A549 (cell line): ENCODE data around the gene SLIT1. TPM values are rescaled to one million over a fixed set of nuclear protein-coding genes. Genes with fewer than 3 reads are reported as not detected.

Experiments used
- ATAC-seq, 2 experiments: fragments of 200-7000 bp in 1 of 2; fragments of >200 bp in 1 of 2; cut with Nextera tagmentation in 1 of 2; cut with Tn5 transposase in 1 of 2; 3 replicates each; pipeline versions ENCODE4 v1.8.0 to v1.9.1; 2018 to 2020; ENCODE audit warnings: mild to moderate bottlenecking in 1 of 2, moderate library complexity in 1 of 2
- CTCF ChIA-PET: fragments of 300-600 bp; sonication (Branson Sonifier 250); formaldehyde crosslinking; extraction: SDS; loops from one replicate; lab custom pipeline; 2021; ENCODE audit warnings: antibody characterized with exemption, inconsistent platforms; lab: Yijun Ruan, JAX
- POLR2A ChIA-PET: fragments of 350-600 bp; formaldehyde crosslinking; extraction: SDS; loops from one replicate; lab custom pipeline; 2021; ENCODE audit warnings: antibody characterized with exemption, inconsistent platforms; lab: Yijun Ruan, JAX
- DNase-seq, 2 experiments: peaks; one replicate each; pipeline versions ENCODE4 v3.0.0 to v3.0.0-alpha.2; 2011 to 2016; ENCODE audit warnings: low read depth in 1 of 2, low spot score in 1 of 2
- FAIRE-seq: peaks from 2 replicates; lab custom pipeline; 2011; peaks lifted over from hg19 to GRCh38; lab: Jason Lieb, UNC
- H3K27ac ChIP-seq, 2 experiments: fragments of >200 bp; sonication (Bioruptor Twin); formaldehyde crosslinking; 3 replicates each; pipeline ENCODE4 v1.5.1; 2016 to 2017
- H3K4me1 ChIP-seq: fragments of >200 bp; sonication (Bioruptor Twin); formaldehyde crosslinking; 3 replicates; pipeline ENCODE4 v1.6.1; 2016
- H3K4me2 ChIP-seq: fragments of >200 bp; sonication (Bioruptor Twin); formaldehyde crosslinking; 3 replicates; pipeline ENCODE4 v1.6.1; 2016
- H3K4me3 ChIP-seq: fragments of >200 bp; sonication (Bioruptor Twin); formaldehyde crosslinking; 3 replicates; pipeline ENCODE4 v1.5.1; 2016
- H3K9me3 ChIP-seq: fragments of >200 bp; sonication (Bioruptor Twin); formaldehyde crosslinking; 3 replicates; pipeline ENCODE4 v1.6.1; 2016
- BHLHE40 ChIP-seq: IDR thresholded peaks from 2 replicates; pipeline ENCODE4 v1.6.1; 2012; ENCODE audit warnings: low read depth, low read length, inconsistent platforms
- CBX8 ChIP-seq: fragments of 200-600 bp; sonication (generic); IDR thresholded peaks from 2 replicates; pipeline ENCODE4 v1.6.1; 2016
- CEBPB ChIP-seq, 2 experiments: fragments of >200 bp in 1 of 2; sonication (Bioruptor Twin) in 1 of 2; formaldehyde crosslinking in 1 of 2; IDR thresholded peaks; 2 replicates each; pipeline ENCODE4 v1.6.1; 2012 to 2016
- CHD2 ChIP-seq: fragments of 150-350 bp; IDR thresholded peaks from 2 replicates; pipeline ENCODE4 v1.6.1; 2014; ENCODE audit warnings: low read length; ENCODE audit not compliant: partially characterized antibody
- CHD4 ChIP-seq: fragments of 200-600 bp; sonication (generic); IDR thresholded peaks from 2 replicates; pipeline ENCODE4 v1.6.1; 2016; ENCODE audit warnings: antibody characterized with exemption, mild to moderate bottlenecking, borderline replicate concordance
- E2F6 ChIP-seq: IDR thresholded peaks from 2 replicates; pipeline ENCODE4 v1.6.1; 2012; ENCODE audit warnings: low read depth, borderline replicate concordance
- EHF ChIP-seq: fragments of 250-450 bp; sonication (Bioruptor Pico); IDR thresholded peaks from 2 replicates; pipeline ENCODE4 v1.5.0; 2020; ENCODE audit warnings: mild to moderate bottlenecking
- EHMT2 ChIP-seq: fragments of 200-600 bp; sonication (generic); IDR thresholded peaks from 2 replicates; pipeline ENCODE4 v1.6.1; 2016; ENCODE audit warnings: antibody characterized with exemption, low read depth, mild to moderate bottlenecking, moderate library complexity
- EP300 ChIP-seq, 2 experiments: fragments of >200 bp; sonication (Bioruptor Twin); formaldehyde crosslinking; IDR thresholded peaks; 2 replicates in 1 of 2; 3 replicates in 1 of 2; pipeline ENCODE4 v1.6.1; 2016 to 2017
- ESRRA ChIP-seq: fragments of 150-350 bp; IDR thresholded peaks from 2 replicates; pipeline ENCODE4 v1.6.1; 2014; ENCODE audit warnings: mild to moderate bottlenecking, low read length, borderline replicate concordance
- FOSL2 ChIP-seq, 2 experiments: fragments of 450-650 bp in 1 of 2; fragments of >200 bp in 1 of 2; sonication (Bioruptor Twin) in 1 of 2; formaldehyde crosslinking; IDR thresholded peaks; 2 replicates each; pipeline versions ENCODE4 v1.5.0 to v1.6.1; 2016 to 2020; ENCODE audit warnings: mild to moderate bottlenecking in 1 of 2, moderate library complexity in 1 of 2
- GATA3 ChIP-seq: IDR thresholded peaks from 2 replicates; pipeline ENCODE4 v1.6.1; 2012; ENCODE audit warnings: borderline replicate concordance
- HOXA7 ChIP-seq: fragments of 250-450 bp; sonication (Bioruptor Pico); IDR thresholded peaks from 2 replicates; pipeline ENCODE4 v1.5.0; 2020; ENCODE audit warnings: mild to moderate bottlenecking, moderate library complexity
- HOXB5 ChIP-seq: fragments of 250-450 bp; sonication (Bioruptor Pico); IDR thresholded peaks from 2 replicates; pipeline ENCODE4 v1.5.0; 2020; ENCODE audit warnings: mild to moderate bottlenecking, moderate library complexity
- JUN ChIP-seq, 2 experiments: fragments of >200 bp; sonication (Bioruptor Twin); formaldehyde crosslinking; IDR thresholded peaks; 2 replicates in 1 of 2; 3 replicates in 1 of 2; pipeline ENCODE4 v1.6.1; 2016 to 2017
- JUNB ChIP-seq: fragments of >200 bp; sonication (Bioruptor Twin); formaldehyde crosslinking; IDR thresholded peaks from 2 replicates; pipeline ENCODE4 v1.6.1; 2016
- MAFK ChIP-seq: fragments of 450-650 bp; IDR thresholded peaks from 2 replicates; pipeline ENCODE4 v1.6.1; 2014; ENCODE audit not compliant: partially characterized antibody
- MAZ ChIP-seq: fragments of 150-350 bp; IDR thresholded peaks from 2 replicates; pipeline ENCODE4 v1.6.1; 2014; ENCODE audit warnings: antibody characterized with exemption, low read depth, low read length, borderline replicate concordance
- NFE2L2 ChIP-seq: fragments of 150-350 bp; conservative IDR thresholded peaks from 2 replicates; pipeline ENCODE4 v1.6.1; 2014; ENCODE audit warnings: low read length
- PBX3 ChIP-seq: IDR thresholded peaks from 2 replicates; pipeline ENCODE4 v1.6.1; 2012
- PHF8 ChIP-seq: fragments of 200-600 bp; sonication (generic); IDR thresholded peaks from 2 replicates; pipeline ENCODE4 v1.6.1; 2016; ENCODE audit warnings: low read depth, mild to moderate bottlenecking, antibody characterized with exemption, moderate library complexity, borderline replicate concordance
- POLR2AphosphoS2 ChIP-seq: conservative IDR thresholded peaks from 2 replicates; pipeline ENCODE4 v1.6.1; 2012; ENCODE audit warnings: low read length, improper control_type of control experiment, inconsistent platforms
- RAD21 ChIP-seq, 2 experiments: fragments of >200 bp in 1 of 2; sonication (Bioruptor Twin) in 1 of 2; formaldehyde crosslinking in 1 of 2; IDR thresholded peaks in 1 of 2; conservative IDR thresholded peaks in 1 of 2; 2 replicates in 1 of 2; 3 replicates in 1 of 2; pipeline ENCODE4 v1.6.1; 2012 to 2018; ENCODE audit warnings: inconsistent platforms in 1 of 2
- SMC3 ChIP-seq: fragments of >200 bp; sonication (Bioruptor Twin); formaldehyde crosslinking; IDR thresholded peaks from 3 replicates; pipeline ENCODE4 v1.6.1; 2018; ENCODE audit warnings: inconsistent platforms
- TFCP2L1 ChIP-seq: fragments of 250-450 bp; sonication (Bioruptor Pico); IDR thresholded peaks from 2 replicates; pipeline ENCODE4 v1.5.0; 2021; ENCODE audit warnings: mild to moderate bottlenecking
- ZC3H11A ChIP-seq: fragments of 450-650 bp; IDR thresholded peaks from 2 replicates; pipeline ENCODE4 v1.6.1; 2014; ENCODE audit warnings: antibody characterized with exemption, mild to moderate bottlenecking
- ZNF302 ChIP-seq: fragments of 250-450 bp; sonication (Bioruptor Pico); IDR thresholded peaks from 2 replicates; pipeline ENCODE4 v1.9.0; 2021; ENCODE audit warnings: inconsistent platforms, mild to moderate bottlenecking, moderate library complexity
- ZSCAN20 ChIP-seq: fragments of 250-450 bp; sonication (Bioruptor Pico); IDR thresholded peaks from 2 replicates; pipeline ENCODE4 v1.8.0; 2022; ENCODE audit warnings: mild to moderate bottlenecking, moderate library complexity
- WGBS: methylation state at CpG from one replicate; pipeline ENCODE4 v1.1.6; 2017; ENCODE audit errors: missing lambda C conversion rate; 5-methylcytosine and 5-hydroxymethylcytosine counted together
- polyA plus RNA-seq, 4 experiments: library from polyadenylated mRNA; depleted of rRNA in 3 of 4; stranded (reverse); fragments of >200 nt; fragmentation: RNase III in 1 of 4; extraction: RNeasy Plus Mini Kit Qiagen cat#74134 plus additional on column Dnase treatment in 1 of 4; gene quantifications; 2 replicates in 3 of 4; 3 replicates in 1 of 4; pipeline ENCODE4 v1.2.3, GENCODE V29; 2011 to 2017
- TF ChIP-seq, protein P1 (sequence below): fragments of 250-450 bp; sonication (Bioruptor Pico); IDR thresholded peaks from 2 replicates; pipeline ENCODE4 v1.5.0; 2021; ENCODE audit warnings: mild to moderate bottlenecking, moderate library complexity, borderline replicate concordance
- TF ChIP-seq, protein P2 (sequence below): fragments of 150-350 bp; IDR thresholded peaks from 2 replicates; pipeline ENCODE4 v1.6.1; 2014; ENCODE audit warnings: low read depth, mild to moderate bottlenecking, low read length

The SLIT1 gene
- polyA plus RNA-seq, 2 of the 4 experiments (the other 2 are of a cell fraction): 0.05 to 0.09 TPM

DNA sequence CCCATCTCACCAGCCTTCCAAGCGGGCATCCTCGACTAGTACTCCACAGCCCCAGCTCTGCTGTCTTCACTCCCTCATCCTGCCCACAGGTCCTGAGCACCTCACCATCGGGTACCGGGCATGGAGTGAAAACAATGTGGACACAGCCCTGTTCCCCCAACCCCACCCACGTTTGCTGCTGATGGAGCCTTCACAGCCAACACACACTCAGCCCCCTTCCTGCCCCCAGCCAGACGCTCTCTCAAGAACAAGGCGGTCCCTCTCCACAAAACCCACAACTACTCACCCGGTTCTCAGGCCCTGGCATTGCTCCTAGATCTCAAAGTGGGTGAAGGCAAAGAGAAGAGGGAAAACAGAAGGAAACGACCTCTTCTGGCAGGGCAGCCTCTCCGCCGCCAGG lies 56.1 kb downstream of the SLIT1 start:
- no peak for TF ChIP-seq EHMT2
- TF ChIP-seq GATA3: no peak
- no peak for TF ChIP-seq SMC3
- TF ChIP-seq ZC3H11A: no peak
- TF ChIP-seq FOSL2 (IDR thresholded peaks at IDR 0.05): no peak
- TF ChIP-seq FOSL2 (CRISPR knock-in tag; IDR thresholded peaks at IDR 0.05): no peak
- no peak for TF ChIP-seq CHD2
- TF ChIP-seq, protein P1, sequence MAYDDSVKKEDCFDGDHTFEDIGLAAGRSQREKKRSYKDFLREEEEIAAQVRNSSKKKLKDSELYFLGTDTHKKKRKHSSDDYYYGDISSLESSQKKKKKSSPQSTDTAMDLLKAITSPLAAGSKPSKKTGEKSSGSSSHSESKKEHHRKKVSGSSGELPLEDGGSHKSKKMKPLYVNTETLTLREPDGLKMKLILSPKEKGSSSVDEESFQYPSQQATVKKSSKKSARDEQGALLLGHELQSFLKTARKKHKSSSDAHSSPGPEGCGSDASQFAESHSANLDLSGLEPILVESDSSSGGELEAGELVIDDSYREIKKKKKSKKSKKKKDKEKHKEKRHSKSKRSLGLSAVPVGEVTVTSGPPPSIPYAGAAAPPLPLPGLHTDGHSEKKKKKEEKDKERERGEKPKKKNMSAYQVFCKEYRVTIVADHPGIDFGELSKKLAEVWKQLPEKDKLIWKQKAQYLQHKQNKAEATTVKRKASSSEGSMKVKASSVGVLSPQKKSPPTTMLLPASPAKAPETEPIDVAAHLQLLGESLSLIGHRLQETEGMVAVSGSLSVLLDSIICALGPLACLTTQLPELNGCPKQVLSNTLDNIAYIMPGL: no peak
- no peak for TF ChIP-seq EHF (CRISPR knock-in tag)
- no peak for TF ChIP-seq TFCP2L1 (CRISPR knock-in tag)
- TF ChIP-seq E2F6: no peak
- TF ChIP-seq MAFK: no peak
- TF ChIP-seq HOXB5 (CRISPR knock-in tag): no peak
- TF ChIP-seq ESRRA: no peak
- no peak for TF ChIP-seq RAD21 (conservative IDR thresholded peaks at IDR 0.05 in 1 of 2, IDR thresholded peaks at IDR 0.05 in 1 of 2)
- no peak for TF ChIP-seq POLR2AphosphoS2
- TF ChIP-seq ZSCAN20: no peak
- Histone ChIP-seq H3K4me1 (no peaks in the 10 kb centered on the region), H3K4me3 (no peak overlapping the region), H3K4me2 (no peak overlapping the region), H3K27ac (no peak overlapping the region), H3K9me3 (no peaks in the 10 kb centered on the region)
- DNase-seq (no peak), ATAC-seq (no peak), FAIRE-seq (no peak)
- POLR2A ChIA-PET: no interaction called here
- CTCF ChIA-PET: interaction anchor here (1.2 to 3.6 kb wide), 6 partner anchors 11 to 70 kb away, joined by 3 to 19 read pairs (median 4); no protein-coding TSS in a partner anchor
- WGBS: 43% methylated on average over 11 of the region's 11 CpGs

GRCh38 chr10:97128516-97129154 lies 57.1 kb downstream of the SLIT1 start:
- Histone ChIP-seq H3K9me3 (no peaks in the 10 kb centered on the region), H3K4me1 (no peaks in the 10 kb centered on the region), H3K27ac (no peak overlapping the region), H3K4me3 (no peak overlapping the region), H3K4me2 (no peak overlapping the region)
- FAIRE-seq (no peak), ATAC-seq (no peak), DNase-seq (no peak)
- ChIA-PET CTCF (interaction anchor here (1.2 to 3.6 kb wide), 7 partner anchors 10 to 106 kb away, joined by 3 to 19 read pairs (median 4); no protein-coding TSS in a partner anchor), POLR2A (interaction anchor here (0.5 kb wide), 1 partner anchor 91 kb away, joined by 4 read pairs; no protein-coding TSS in a partner anchor)
- TF ChIP-seq MAZ: no peak
- TF ChIP-seq CEBPB (IDR thresholded peaks at IDR 0.05): no peak
- TF ChIP-seq BHLHE40: no peak
- TF ChIP-seq, protein P1: no peak
- 60% methylated on average over 12 of the region's 12 CpGs for WGBS

- Histone ChIP-seq H3K4me3 (no peak overlapping the region), H3K9me3 (no peaks in the 10 kb centered on the region), H3K27ac (no peak overlapping the region), H3K4me1 (no peaks in the 10 kb centered on the region), H3K4me2 (no peak overlapping the region)
- ChIA-PET CTCF (interaction anchor here (1.2 to 3.6 kb wide), 6 partner anchors 9 to 107 kb away, joined by 4 to 19 read pairs (median 4); no protein-coding TSS in a partner anchor), POLR2A (interaction anchor here (0.5 kb wide), 1 partner anchor 91 kb away, joined by 4 read pairs; no protein-coding TSS in a partner anchor)
- FAIRE-seq (no peak), DNase-seq (no peak), ATAC-seq (no peak)
- 40% methylated on average over 11 of the region's 11 CpGs for WGBS
- TF ChIP-seq PHF8: no peak
- TF ChIP-seq HOXA7 (CRISPR knock-in tag): no peak
- no peak for TF ChIP-seq ZSCAN20
- TF ChIP-seq, protein P2, sequence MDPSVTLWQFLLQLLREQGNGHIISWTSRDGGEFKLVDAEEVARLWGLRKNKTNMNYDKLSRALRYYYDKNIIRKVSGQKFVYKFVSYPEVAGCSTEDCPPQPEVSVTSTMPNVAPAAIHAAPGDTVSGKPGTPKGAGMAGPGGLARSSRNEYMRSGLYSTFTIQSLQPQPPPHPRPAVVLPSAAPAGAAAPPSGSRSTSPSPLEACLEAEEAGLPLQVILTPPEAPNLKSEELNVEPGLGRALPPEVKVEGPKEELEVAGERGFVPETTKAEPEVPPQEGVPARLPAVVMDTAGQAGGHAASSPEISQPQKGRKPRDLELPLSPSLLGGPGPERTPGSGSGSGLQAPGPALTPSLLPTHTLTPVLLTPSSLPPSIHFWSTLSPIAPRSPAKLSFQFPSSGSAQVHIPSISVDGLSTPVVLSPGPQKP: no peak
- TF ChIP-seq NFE2L2: no peak
- no peak for TF ChIP-seq ZNF302 (CRISPR knock-in tag)
- no peak for TF ChIP-seq JUN (IDR thresholded peaks at IDR 0.05)
- TF ChIP-seq PBX3: no peak
- no peak for TF ChIP-seq EP300 (IDR thresholded peaks at IDR 0.05)
- TF ChIP-seq CHD4: no peak
- no peak for TF ChIP-seq JUNB
- no peak for TF ChIP-seq CBX8
These were observed 57.7 kb downstream of the SLIT1 start for GRCh38 chr10:97128039-97128492.
